GM18858 (cell line): ENCODE measurements around the gene PEAK3.

Source experiments
- ATAC-seq: cut with Tn5 transposase; IDR thresholded peaks from one replicate; pipeline ENCODE4 v1.9.1; 2021; ENCODE audit not compliant: unreplicated experiment

PEAK3 gene

DNA sequence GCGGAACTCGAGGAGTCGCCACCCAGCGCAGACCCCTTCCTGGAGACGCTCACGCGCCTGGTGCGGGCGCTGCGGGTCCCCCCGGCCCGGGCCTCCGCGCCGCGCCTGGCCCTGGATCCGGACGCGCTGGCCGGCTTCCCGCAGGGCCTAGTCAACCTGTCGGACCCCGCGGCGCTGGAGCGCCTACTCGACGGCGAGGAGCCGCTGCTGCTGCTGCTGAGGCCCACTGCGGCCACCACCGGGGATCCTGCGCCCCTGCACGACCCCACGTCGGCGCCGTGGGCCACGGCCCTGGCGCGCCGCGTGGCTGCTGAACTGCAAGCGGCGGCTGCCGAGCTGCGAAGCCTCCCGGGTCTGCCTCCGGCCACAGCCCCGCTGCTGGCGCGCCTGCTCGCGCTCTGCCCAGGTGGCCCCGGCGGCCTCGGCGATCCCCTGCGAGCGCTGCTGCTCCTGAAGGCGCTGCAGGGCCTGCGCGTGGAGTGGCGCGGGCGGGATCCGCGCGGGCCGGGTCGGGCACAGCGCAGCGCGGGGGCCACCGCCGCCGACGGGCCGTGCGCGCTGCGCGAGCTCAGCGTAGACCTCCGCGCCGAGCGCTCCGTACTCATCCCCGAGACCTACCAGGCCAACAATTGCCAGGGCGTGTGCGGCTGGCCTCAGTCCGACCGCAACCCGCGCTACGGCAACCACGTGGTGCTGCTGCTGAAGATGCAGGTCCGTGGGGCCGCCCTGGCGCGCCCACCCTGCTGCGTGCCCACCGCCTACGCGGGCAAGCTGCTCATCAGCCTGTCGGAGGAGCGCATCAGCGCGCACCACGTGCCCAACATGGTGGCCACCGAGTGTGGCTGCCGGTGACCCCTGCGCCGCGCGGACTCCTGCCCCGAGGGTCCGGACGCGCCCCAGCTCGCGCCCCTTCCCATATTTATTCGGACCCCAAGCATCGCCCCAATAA lies 30.6 kb downstream of the PEAK3 start:
- no peak for ATAC-seq

- no peak for ATAC-seq
These were observed 31.2 kb downstream of the PEAK3 start for GRCh38 chr19:2250766-2251105.

- no peak for ATAC-seq
These were observed 31.9 kb downstream of the PEAK3 start for GRCh38 chr19:2249880-2250765.

DNA sequence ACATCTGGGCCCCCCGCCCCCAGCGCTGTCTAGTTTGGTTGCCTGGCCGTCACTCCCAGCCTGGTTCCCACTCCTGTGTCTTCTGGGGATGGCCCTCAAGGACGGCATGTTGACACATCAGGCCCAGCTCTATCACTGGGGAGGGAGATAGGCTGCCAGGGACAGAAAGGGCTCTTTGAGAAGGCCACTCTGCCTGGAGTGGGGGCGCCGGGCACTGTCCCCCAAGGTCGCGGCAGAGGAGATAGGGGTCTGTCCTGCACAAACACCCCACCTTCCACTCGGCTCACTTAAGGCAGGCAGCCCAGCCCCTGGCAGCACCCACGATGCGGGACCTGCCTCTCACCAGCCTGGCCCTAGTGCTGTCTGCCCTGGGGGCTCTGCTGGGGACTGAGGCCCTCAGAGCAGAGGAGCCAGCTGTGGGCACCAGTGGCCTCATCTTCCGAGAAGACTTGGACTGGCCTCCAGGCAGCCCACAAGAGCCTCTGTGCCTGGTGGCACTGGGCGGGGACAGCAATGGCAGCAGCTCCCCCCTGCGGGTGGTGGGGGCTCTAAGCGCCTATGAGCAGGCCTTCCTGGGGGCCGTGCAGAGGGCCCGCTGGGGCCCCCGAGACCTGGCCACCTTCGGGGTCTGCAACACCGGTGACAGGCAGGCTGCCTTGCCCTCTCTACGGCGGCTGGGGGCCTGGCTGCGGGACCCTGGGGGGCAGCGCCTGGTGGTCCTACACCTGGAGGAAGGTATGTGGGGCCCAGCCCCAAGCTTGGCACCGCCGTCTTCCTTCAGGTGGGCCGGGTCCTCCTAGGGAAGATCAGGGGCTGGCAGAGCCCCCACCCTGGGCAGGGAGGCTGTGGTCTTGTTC lies 32.7 kb downstream of the PEAK3 start, which contains the start of gene AMH:
Gene AMH, plus strand, starts transcription at position 314 of the 857 bp plus-strand sequence. Its CDS starts 10 bp downstream, at position 324.
- ATAC-seq = no peak

GRCh38 chr19:2248136-2249009 lies 33.6 kb downstream of the PEAK3 start:
- no peak for ATAC-seq

DNA sequence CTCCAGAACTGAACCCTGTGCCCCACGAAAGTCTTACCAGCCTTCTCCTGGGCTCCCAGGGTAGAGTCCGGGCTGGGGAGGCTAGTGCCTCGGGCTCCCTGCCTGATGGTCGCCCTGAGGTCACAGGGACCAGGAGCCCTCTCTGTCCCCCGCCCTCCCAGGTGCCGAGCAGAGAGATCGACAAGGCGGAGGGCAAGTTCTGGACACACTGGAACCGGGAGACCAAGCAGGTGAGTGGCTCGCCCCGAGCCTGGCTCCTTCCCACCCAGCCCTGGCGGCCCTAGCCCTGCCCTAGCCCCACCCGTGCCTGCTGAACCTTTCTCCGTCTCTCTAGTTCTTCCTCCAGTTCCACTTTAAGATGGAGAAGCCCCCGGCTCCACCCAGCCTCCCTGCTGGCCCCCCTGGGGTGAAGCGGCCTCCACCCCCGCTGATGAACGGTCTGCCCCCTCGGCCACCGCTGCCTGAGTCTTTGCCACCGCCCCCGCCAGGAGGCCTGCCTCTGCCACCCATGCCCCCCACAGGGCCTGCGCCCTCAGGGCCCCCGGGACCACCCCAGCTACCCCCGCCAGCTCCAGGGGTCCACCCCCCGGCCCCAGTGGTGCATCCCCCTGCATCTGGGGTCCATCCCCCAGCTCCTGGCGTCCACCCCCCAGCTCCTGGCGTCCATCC lies 34.4 kb downstream of the PEAK3 start:
- no peak for ATAC-seq

DNA sequence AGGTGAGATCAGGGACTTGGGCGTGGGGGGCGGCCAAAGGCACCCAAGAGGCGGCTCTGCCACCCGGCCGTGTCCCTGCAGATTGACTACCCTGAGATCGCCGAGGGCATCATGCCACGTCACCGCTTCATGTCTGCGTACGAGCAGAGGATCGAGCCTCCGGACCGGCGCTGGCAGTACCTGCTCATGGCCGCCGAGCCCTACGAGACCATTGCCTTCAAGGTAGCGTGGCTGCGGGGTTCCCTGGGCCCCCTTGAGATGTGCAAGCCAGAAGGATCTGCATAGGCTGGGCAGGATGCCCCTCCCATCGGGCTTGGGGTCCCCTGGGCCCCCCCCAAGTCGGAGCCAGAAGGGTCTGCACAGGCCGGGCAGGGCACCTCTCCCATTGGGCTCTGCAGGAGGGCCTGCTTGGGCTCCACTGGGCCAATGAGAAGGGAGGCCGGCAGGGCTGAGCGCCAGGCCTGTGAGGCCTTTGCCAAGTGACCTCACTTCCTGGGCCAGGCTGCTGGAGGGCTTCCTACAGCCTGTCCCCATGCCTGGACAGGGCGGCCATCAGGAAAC lies 35.1 kb downstream of the PEAK3 start:
- ATAC-seq = no peak

- no peak for ATAC-seq
These were observed 35.9 kb downstream of the PEAK3 start for GRCh38 chr19:2246014-2246620.

DNA sequence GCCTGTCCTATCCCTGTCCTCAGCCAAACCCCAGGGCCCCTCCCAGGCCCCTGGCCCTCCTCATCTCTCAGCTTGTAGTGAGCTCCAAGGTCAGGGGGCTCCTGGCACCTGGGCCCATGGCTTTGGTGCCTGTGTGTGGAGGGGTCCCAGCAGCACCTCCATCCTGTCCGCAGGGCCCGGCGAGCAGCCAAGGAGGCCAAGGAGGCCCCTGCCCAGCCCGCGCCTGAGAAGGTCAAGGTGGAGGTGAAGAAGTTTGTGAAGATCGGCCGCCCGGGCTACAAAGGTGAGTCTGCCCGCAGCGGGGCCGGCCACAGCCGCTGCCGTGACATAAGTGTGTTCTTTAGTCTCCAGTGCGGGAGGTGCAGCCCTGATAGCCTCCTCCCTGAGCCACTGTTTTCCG lies 36.7 kb downstream of the PEAK3 start:
- no peak for ATAC-seq

GRCh38 chr19:2244486-2244885 lies 37.5 kb downstream of the PEAK3 start:
- no peak for ATAC-seq

DNA sequence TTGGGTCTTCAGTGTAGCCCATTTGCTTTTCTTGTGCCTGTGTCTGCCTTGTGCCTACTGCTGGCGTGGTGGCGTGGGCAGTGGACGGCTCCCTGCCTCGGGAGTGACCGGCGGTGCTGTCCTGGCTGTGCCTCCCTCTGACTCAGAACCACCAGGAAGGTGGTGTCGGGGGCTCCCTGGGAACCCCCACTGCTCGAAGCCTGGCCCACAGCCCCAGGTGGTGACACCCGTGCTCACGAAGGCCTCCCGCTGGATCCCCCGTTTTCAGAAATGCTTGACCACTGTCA lies 37.9 kb downstream of the PEAK3 start:
- no peak for ATAC-seq

- ATAC-seq = no peak
These were observed 38.5 kb downstream of the PEAK3 start for GRCh38 chr19:2243274-2244124.

DNA sequence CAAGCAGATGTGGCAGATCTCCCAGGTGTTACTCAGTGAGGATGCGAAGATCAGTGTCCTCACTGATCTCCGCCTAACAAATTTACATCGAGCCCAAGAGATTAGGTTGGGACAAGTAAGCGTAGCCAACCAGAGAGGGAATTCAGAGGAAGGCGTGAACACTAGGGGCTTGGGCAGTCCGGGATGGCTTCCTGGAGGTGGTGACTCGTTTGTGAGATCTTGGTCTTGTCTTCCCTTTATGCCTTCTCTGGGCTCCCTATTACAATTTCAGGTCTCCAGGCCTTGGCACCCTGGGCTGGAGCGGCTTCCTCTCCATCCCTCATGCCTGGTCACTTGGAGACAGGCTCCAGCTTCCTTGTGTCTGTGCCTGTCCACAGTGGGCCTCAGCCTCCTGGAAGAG lies 39.2 kb downstream of the PEAK3 start:
- ATAC-seq = no peak

DNA sequence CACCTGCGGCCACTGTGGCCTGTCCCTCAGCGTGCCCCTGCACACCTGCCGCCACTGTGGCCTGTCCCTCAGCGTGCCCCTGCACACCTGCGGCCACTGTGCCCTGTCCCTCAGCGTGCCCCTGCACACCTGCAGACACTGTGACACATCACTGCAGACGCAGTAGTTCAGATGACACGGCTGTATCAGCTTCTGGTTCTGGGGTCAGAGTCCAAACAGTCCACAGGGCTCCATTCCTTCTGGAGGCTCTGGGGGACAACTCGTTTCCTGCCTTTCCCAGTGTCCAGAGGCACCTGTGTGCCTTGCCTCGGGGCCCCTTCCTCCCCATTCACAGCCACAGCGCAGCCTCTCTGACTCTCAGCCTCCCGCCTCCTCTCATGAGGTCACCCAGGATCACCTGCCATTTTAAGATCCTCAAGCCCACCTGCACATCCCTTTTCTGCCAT lies 39.9 kb downstream of the PEAK3 start:
- no peak for ATAC-seq

DNA sequence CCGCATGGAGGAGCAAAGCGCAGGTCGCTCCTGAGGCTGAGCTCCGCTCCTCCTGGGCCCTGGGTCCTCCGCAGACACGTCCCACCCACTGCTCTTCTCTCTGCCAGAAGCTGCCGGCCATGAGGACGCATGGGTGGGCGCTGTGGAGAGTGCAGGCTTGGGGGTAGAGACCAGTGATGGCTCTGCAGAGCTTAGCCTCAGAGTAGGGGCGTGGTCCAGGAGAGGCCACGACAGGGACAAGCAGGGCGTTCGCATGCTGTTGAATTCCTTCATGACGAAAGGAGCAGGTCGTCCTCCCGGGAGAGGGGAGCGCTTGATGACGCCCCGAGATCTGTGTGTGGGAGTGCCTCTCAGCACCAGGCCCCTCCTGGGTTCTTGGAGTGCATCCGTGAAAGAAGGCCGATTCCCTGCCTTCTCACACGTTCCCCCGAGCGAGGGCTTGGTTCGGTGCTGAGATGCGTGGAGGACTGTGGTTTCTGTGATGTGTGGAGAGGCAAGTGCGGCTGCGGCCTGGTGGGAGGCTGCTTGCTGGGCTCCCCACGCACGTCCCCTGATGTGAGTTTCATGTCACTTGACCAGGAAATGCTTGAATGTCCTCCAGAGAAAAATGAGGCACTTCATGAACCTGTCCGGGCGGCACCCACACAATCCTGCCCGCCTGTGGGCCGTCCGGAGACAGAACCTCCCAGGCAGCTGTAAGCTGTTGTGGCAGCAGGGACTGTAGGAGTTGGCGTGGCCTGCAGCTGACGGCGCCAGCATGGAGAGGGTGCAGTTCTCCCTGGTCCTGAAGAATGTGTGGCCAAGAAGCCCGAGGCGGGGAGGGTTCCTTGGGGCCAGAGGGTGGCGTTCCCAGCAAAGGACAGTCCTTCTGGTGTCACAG lies 40.9 kb downstream of the PEAK3 start:
- ATAC-seq = no peak

GRCh38 chr19:2239771-2240770 lies 41.9 kb downstream of the PEAK3 start:
- no peak for ATAC-seq
